CD14-positive monocyte (primary cell): ENCODE data around the gene MYBPC2. TPM values are rescaled to one million over a fixed set of nuclear protein-coding genes. Genes with fewer than 3 reads are reported as not detected.

Experiments
- DNase-seq, 3 donors: peaks; one replicate each; pipeline ENCODE4 v3.0.0-alpha.2; 2011 to 2022
- H2AFZ ChIP-seq: 2 replicates; pipeline ENCODE4 v1.6.0; 2012; ENCODE audit warnings: mild to moderate bottlenecking, low read depth, low read length, inconsistent platforms; ENCODE audit not compliant: insufficient read depth, poor library complexity, severe bottlenecking
- H3K27ac ChIP-seq, 2 donors: 1 replicate in 1 of 2; 2 replicates in 1 of 2; pipeline ENCODE4 v1.5.1; 2012 to 2013; ENCODE audit warnings: low read length in 2 of 2, control low read depth in 1 of 2, inconsistent platforms in 1 of 2, low read depth in 1 of 2, mild to moderate bottlenecking in 1 of 2
- H3K27me3 ChIP-seq, 2 donors: one replicate each; pipeline versions ENCODE4 v1.6.0 to v1.6.1; 2011 to 2013; ENCODE audit warnings: low read length in 2 of 2; ENCODE audit not compliant: control insufficient read depth in 2 of 2, insufficient read depth in 2 of 2
- H3K36me3 ChIP-seq, 2 donors: replicated peaks in 1 of 2; 1 replicate in 1 of 2; 2 replicates in 1 of 2; pipeline versions ENCODE4 v1.5.1 to v1.6.1; 2012 to 2013; ENCODE audit warnings: low read length in 2 of 2, control low read depth in 1 of 2, inconsistent platforms in 1 of 2, mild to moderate bottlenecking in 1 of 2; ENCODE audit not compliant: insufficient read depth in 2 of 2, control insufficient read depth in 1 of 2
- H3K4me1 ChIP-seq, 2 donors: 1 replicate in 1 of 2; 2 replicates in 1 of 2; pipeline versions ENCODE4 v1.5.1 to v1.6.1; 2012 to 2013; ENCODE audit warnings: low read length in 2 of 2, control low read depth in 1 of 2, inconsistent platforms in 1 of 2, mild to moderate bottlenecking in 1 of 2, moderate library complexity in 1 of 2; ENCODE audit not compliant: insufficient read depth in 2 of 2, control insufficient read depth in 1 of 2
- H3K4me2 ChIP-seq: replicated peaks from 2 replicates; pipeline ENCODE3; 2012; ENCODE audit warnings: low read length, moderate library complexity, mild to moderate bottlenecking; ENCODE audit not compliant: poor library complexity, severe bottlenecking; ENCODE audit errors: extremely low read depth
- H3K4me3 ChIP-seq, 3 experiments: fragments of 200-600 bp in 1 of 3; sonication (generic) in 1 of 3; replicated peaks in 1 of 3; 1 replicate in 2 of 3; 2 replicates in 1 of 3; pipeline ENCODE4 v1.5.1; 2011 to 2013; ENCODE audit warnings: low read length in 3 of 3, mild to moderate bottlenecking in 3 of 3, control low read depth in 2 of 3, low read depth in 2 of 3, inconsistent platforms in 1 of 3, moderate library complexity in 1 of 3
- H3K79me2 ChIP-seq: 2 replicates; pipeline ENCODE4 v1.6.0; 2012; ENCODE audit warnings: mild to moderate bottlenecking, control low read depth, inconsistent platforms, low read length, moderate library complexity; ENCODE audit not compliant: insufficient read depth
- H3K9ac ChIP-seq: 2 replicates; pipeline ENCODE4 v1.6.0; 2017; ENCODE audit warnings: low read length, mild to moderate bottlenecking; ENCODE audit not compliant: insufficient read depth, poor library complexity, severe bottlenecking
- H3K9me3 ChIP-seq, 2 donors: replicated peaks in 1 of 2; 1 replicate in 1 of 2; 2 replicates in 1 of 2; pipeline versions ENCODE4 v1.5.1 to v1.6.1; 2012 to 2013; ENCODE audit warnings: low read length in 2 of 2, control low read depth in 1 of 2; ENCODE audit not compliant: control insufficient read depth in 1 of 2, insufficient read depth in 1 of 2
- H4K20me1 ChIP-seq: 2 replicates; pipeline ENCODE4 v1.6.0; 2012; ENCODE audit warnings: mild to moderate bottlenecking, low read length, control low read depth, moderate library complexity; ENCODE audit not compliant: insufficient read depth
- H3K27ac Mint-ChIP-seq, 7 donors: one replicate each; pipeline ENCODE4 v1.8.0; 2020; ENCODE audit warnings: mild to moderate bottlenecking in 7 of 7, mixed read lengths in 7 of 7, moderate library complexity in 6 of 7, inconsistent platforms in 2 of 7
- H3K27me3 Mint-ChIP-seq, 3 donors: one replicate each; pipeline ENCODE4 v1.8.0; 2021 to 2022; ENCODE audit warnings: low read depth in 3 of 3, mild to moderate bottlenecking in 3 of 3, mixed read lengths in 3 of 3, moderate library complexity in 3 of 3, inconsistent platforms in 1 of 3
- H3K36me3 Mint-ChIP-seq, 2 donors: one replicate each; pipeline ENCODE4 v1.8.0; 2020; ENCODE audit warnings: mixed read lengths in 2 of 2, inconsistent platforms in 1 of 2, mild to moderate bottlenecking in 1 of 2
- H3K4me1 Mint-ChIP-seq: one replicate; pipeline ENCODE4 v1.8.0; 2020; ENCODE audit warnings: mild to moderate bottlenecking, mixed read lengths
- H3K4me3 Mint-ChIP-seq, 2 donors: one replicate each; pipeline ENCODE4 v1.8.0; 2020; ENCODE audit warnings: mild to moderate bottlenecking in 2 of 2, mixed read lengths in 2 of 2, moderate library complexity in 1 of 2
- H3K9me3 Mint-ChIP-seq, 7 donors: one replicate each; pipeline ENCODE4 v1.8.0; 2020 to 2022; ENCODE audit warnings: mixed read lengths in 7 of 7, mild to moderate bottlenecking in 6 of 7, moderate library complexity in 6 of 7, inconsistent platforms in 2 of 7
- CTCF ChIP-seq: fragments of 200-600 bp; IDR thresholded peaks from one replicate; pipeline ENCODE4 v1.8.0; 2022; ENCODE audit warnings: antibody characterized with exemption, mild to moderate bottlenecking
- WGBS: methylation state at CpG from one replicate; pipeline ENCODE4 v1.1.5; 2013; ENCODE audit warnings: missing lambda C conversion rate; ENCODE audit not compliant: insufficient coverage; 5-methylcytosine and 5-hydroxymethylcytosine counted together
- intact Hi-C, 2 donors: fragments of 100-400 bp; cut with micrococcal nuclease; formaldehyde crosslinking; loops; one replicate each; pipeline versions ENCODE4 v1.15.0 to v1.15.1; 2023
- polyA plus RNA-seq, 3 donors: library from polyadenylated mRNA; depleted of rRNA in 1 of 3; unstranded in 2 of 3; stranded (reverse) in 1 of 3; fragments of 300-500 nt in 2 of 3; fragments of >200 nt in 1 of 3; fragmentation: Illumina TruSeq in 2 of 3; gene quantifications; 1 replicate in 2 of 3; 2 replicates in 1 of 3; pipeline ENCODE4 v1.2.3, GENCODE V29; 2012 to 2021

MYBPC2 gene
- polyA plus RNA-seq, 3 donors, result not detected

DNA sequence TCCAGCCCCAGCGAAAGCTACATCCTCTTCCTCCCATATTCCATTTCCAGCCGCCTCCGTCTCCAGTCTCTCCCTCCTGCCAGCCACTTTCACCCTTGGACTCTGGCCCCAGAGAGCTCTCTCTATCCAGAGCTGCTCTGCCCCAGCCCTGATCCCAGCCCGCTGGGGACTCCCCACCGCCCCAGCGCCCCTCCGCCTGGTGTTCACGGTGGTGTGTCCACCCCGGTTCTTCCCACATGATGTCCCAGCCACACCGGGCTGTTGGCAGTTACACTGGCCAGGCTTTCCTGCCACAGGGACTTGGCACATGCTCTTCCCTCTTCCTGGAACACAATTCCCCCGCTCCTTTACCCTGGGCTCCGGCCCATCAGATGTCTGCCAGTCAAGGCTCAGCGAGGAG, 32.3 kb downstream of the MYBPC2 start:
- Histone ChIP-seq H3K4me1 (no peaks in the 10 kb centered on the region), H3K36me3 (no peaks in the 10 kb centered on the region), H3K4me2 (no peak overlapping the region), H3K4me3 (no peak overlapping the region), H3K79me2 (no peaks in the 10 kb centered on the region), H4K20me1 (no peaks in the 10 kb centered on the region), H3K9me3 (no peaks in the 10 kb centered on the region), H3K9ac (no peak overlapping the region), H2AFZ (no peak overlapping the region), H3K27me3 (peaks cover 0 to 2% of the 10 kb centered on the region in 2 donors), H3K27ac (no peak overlapping the region)
- Mint-ChIP-seq H3K27ac (no peak overlapping the region), H3K27me3 (peaks cover 5 to 14% (median 10%) of the 10 kb centered on the region in 3 donors), H3K4me1 (peaks cover 1% of the 10 kb centered on the region), H3K9me3 (no peaks in the 10 kb centered on the region), H3K4me3 (no peak overlapping the region), H3K36me3 (no peaks in the 10 kb centered on the region)
- DNase-seq, result no peak
- no peak for TF ChIP-seq CTCF
- intact Hi-C loops, result no loop called here
- 94% methylated on average over 13 of the region's 13 CpGs for WGBS

- no peaks in the 10 kb centered on the region for H3K4me1 ChIP-seq
- Mint-ChIP-seq H3K27ac (no peak overlapping the region), H3K36me3 (no peaks in the 10 kb centered on the region), H3K27me3 (peaks cover 3 to 8% (median 6%) of the 10 kb centered on the region in 3 donors), H3K9me3 (peaks cover 0 to 2% (median 0%) of the 10 kb centered on the region in 7 donors), H3K4me3 (no peak overlapping the region), H3K4me1 (no peaks in the 10 kb centered on the region)
- H4K20me1 ChIP-seq, result no peaks in the 10 kb centered on the region
- H3K79me2 ChIP-seq, result no peaks in the 10 kb centered on the region
- DNase-seq, result no peak
- TF ChIP-seq CTCF, result no peak
- H3K9me3 ChIP-seq, result no peaks in the 10 kb centered on the region
- H3K4me2 ChIP-seq, result no peak overlapping the region
- H2AFZ ChIP-seq, result no peak overlapping the region
- no peak overlapping the region for H3K4me3 ChIP-seq
- intact Hi-C loops, result no loop called here
- H3K27ac ChIP-seq, result no peak overlapping the region
- WGBS, result 83% methylated on average over 21 of the region's 29 CpGs
- no peaks in the 10 kb centered on the region for H3K27me3 ChIP-seq
- H3K36me3 ChIP-seq, result no peaks in the 10 kb centered on the region
- H3K9ac ChIP-seq, result no peak overlapping the region
These were observed 33.5 kb downstream of the MYBPC2 start for GRCh38 chr19:50465986-50466705.
